CD14-positive monocyte (primary cell): Measurements from ENCODE around the gene ACCS. TPM values are rescaled to one million over a fixed set of nuclear protein-coding genes. Genes with fewer than 3 reads are reported as not detected.

Experiments used
- DNase-seq, 3 donors: peaks; one replicate each; pipeline ENCODE4 v3.0.0-alpha.2; 2011 to 2022
- H2AFZ ChIP-seq: 2 replicates; pipeline ENCODE4 v1.6.0; 2012; ENCODE audit warnings: mild to moderate bottlenecking, low read depth, low read length, inconsistent platforms; ENCODE audit not compliant: insufficient read depth, poor library complexity, severe bottlenecking
- H3K27ac ChIP-seq, 2 donors: 1 replicate in 1 of 2; 2 replicates in 1 of 2; pipeline ENCODE4 v1.5.1; 2012 to 2013; ENCODE audit warnings: low read length in 2 of 2, control low read depth in 1 of 2, inconsistent platforms in 1 of 2, low read depth in 1 of 2, mild to moderate bottlenecking in 1 of 2
- H3K27me3 ChIP-seq, 2 donors: one replicate each; pipeline versions ENCODE4 v1.6.0 to v1.6.1; 2011 to 2013; ENCODE audit warnings: low read length in 2 of 2; ENCODE audit not compliant: control insufficient read depth in 2 of 2, insufficient read depth in 2 of 2
- H3K36me3 ChIP-seq, 2 donors: replicated peaks in 1 of 2; 1 replicate in 1 of 2; 2 replicates in 1 of 2; pipeline versions ENCODE4 v1.5.1 to v1.6.1; 2012 to 2013; ENCODE audit warnings: low read length in 2 of 2, control low read depth in 1 of 2, inconsistent platforms in 1 of 2, mild to moderate bottlenecking in 1 of 2; ENCODE audit not compliant: insufficient read depth in 2 of 2, control insufficient read depth in 1 of 2
- H3K4me1 ChIP-seq, 2 donors: 1 replicate in 1 of 2; 2 replicates in 1 of 2; pipeline versions ENCODE4 v1.5.1 to v1.6.1; 2012 to 2013; ENCODE audit warnings: low read length in 2 of 2, control low read depth in 1 of 2, inconsistent platforms in 1 of 2, mild to moderate bottlenecking in 1 of 2, moderate library complexity in 1 of 2; ENCODE audit not compliant: insufficient read depth in 2 of 2, control insufficient read depth in 1 of 2
- H3K4me2 ChIP-seq: replicated peaks from 2 replicates; pipeline ENCODE3; 2012; ENCODE audit warnings: low read length, moderate library complexity, mild to moderate bottlenecking; ENCODE audit not compliant: poor library complexity, severe bottlenecking; ENCODE audit errors: extremely low read depth
- H3K4me3 ChIP-seq, 3 experiments: fragments of 200-600 bp in 1 of 3; sonication (generic) in 1 of 3; replicated peaks in 1 of 3; 1 replicate in 2 of 3; 2 replicates in 1 of 3; pipeline ENCODE4 v1.5.1; 2011 to 2013; ENCODE audit warnings: low read length in 3 of 3, mild to moderate bottlenecking in 3 of 3, control low read depth in 2 of 3, low read depth in 2 of 3, inconsistent platforms in 1 of 3, moderate library complexity in 1 of 3
- H3K79me2 ChIP-seq: 2 replicates; pipeline ENCODE4 v1.6.0; 2012; ENCODE audit warnings: mild to moderate bottlenecking, control low read depth, inconsistent platforms, low read length, moderate library complexity; ENCODE audit not compliant: insufficient read depth
- H3K9ac ChIP-seq: 2 replicates; pipeline ENCODE4 v1.6.0; 2017; ENCODE audit warnings: low read length, mild to moderate bottlenecking; ENCODE audit not compliant: insufficient read depth, poor library complexity, severe bottlenecking
- H3K9me3 ChIP-seq, 2 donors: replicated peaks in 1 of 2; 1 replicate in 1 of 2; 2 replicates in 1 of 2; pipeline versions ENCODE4 v1.5.1 to v1.6.1; 2012 to 2013; ENCODE audit warnings: low read length in 2 of 2, control low read depth in 1 of 2; ENCODE audit not compliant: control insufficient read depth in 1 of 2, insufficient read depth in 1 of 2
- H4K20me1 ChIP-seq: 2 replicates; pipeline ENCODE4 v1.6.0; 2012; ENCODE audit warnings: mild to moderate bottlenecking, low read length, control low read depth, moderate library complexity; ENCODE audit not compliant: insufficient read depth
- H3K27ac Mint-ChIP-seq, 7 donors: one replicate each; pipeline ENCODE4 v1.8.0; 2020; ENCODE audit warnings: mild to moderate bottlenecking in 7 of 7, mixed read lengths in 7 of 7, moderate library complexity in 6 of 7, inconsistent platforms in 2 of 7
- H3K27me3 Mint-ChIP-seq, 3 donors: one replicate each; pipeline ENCODE4 v1.8.0; 2021 to 2022; ENCODE audit warnings: low read depth in 3 of 3, mild to moderate bottlenecking in 3 of 3, mixed read lengths in 3 of 3, moderate library complexity in 3 of 3, inconsistent platforms in 1 of 3
- H3K36me3 Mint-ChIP-seq, 2 donors: one replicate each; pipeline ENCODE4 v1.8.0; 2020; ENCODE audit warnings: mixed read lengths in 2 of 2, inconsistent platforms in 1 of 2, mild to moderate bottlenecking in 1 of 2
- H3K4me1 Mint-ChIP-seq: one replicate; pipeline ENCODE4 v1.8.0; 2020; ENCODE audit warnings: mild to moderate bottlenecking, mixed read lengths
- H3K4me3 Mint-ChIP-seq, 2 donors: one replicate each; pipeline ENCODE4 v1.8.0; 2020; ENCODE audit warnings: mild to moderate bottlenecking in 2 of 2, mixed read lengths in 2 of 2, moderate library complexity in 1 of 2
- H3K9me3 Mint-ChIP-seq, 7 donors: one replicate each; pipeline ENCODE4 v1.8.0; 2020 to 2022; ENCODE audit warnings: mixed read lengths in 7 of 7, mild to moderate bottlenecking in 6 of 7, moderate library complexity in 6 of 7, inconsistent platforms in 2 of 7
- CTCF ChIP-seq: fragments of 200-600 bp; IDR thresholded peaks from one replicate; pipeline ENCODE4 v1.8.0; 2022; ENCODE audit warnings: antibody characterized with exemption, mild to moderate bottlenecking
- WGBS: methylation state at CpG from one replicate; pipeline ENCODE4 v1.1.5; 2013; ENCODE audit warnings: missing lambda C conversion rate; ENCODE audit not compliant: insufficient coverage; 5-methylcytosine and 5-hydroxymethylcytosine counted together
- intact Hi-C, 2 donors: fragments of 100-400 bp; cut with micrococcal nuclease; formaldehyde crosslinking; loops; one replicate each; pipeline versions ENCODE4 v1.15.0 to v1.15.1; 2023
- polyA plus RNA-seq, 3 donors: library from polyadenylated mRNA; depleted of rRNA in 1 of 3; unstranded in 2 of 3; stranded (reverse) in 1 of 3; fragments of 300-500 nt in 2 of 3; fragments of >200 nt in 1 of 3; fragmentation: Illumina TruSeq in 2 of 3; gene quantifications; 1 replicate in 2 of 3; 2 replicates in 1 of 3; pipeline ENCODE4 v1.2.3, GENCODE V29; 2012 to 2021

The ACCS gene
- polyA plus RNA-seq, 3 donors = 1.3 to 46.6 (median 1.7) TPM

- H3K4me2 ChIP-seq = no peak overlapping the region
- WGBS = 26% methylated on average over 5 of the region's 11 CpGs
Measured at GRCh38 chr11:44094260-44094868, 28.3 kb downstream of the ACCS start.

More at GRCh38 chr11:44094260-44094868, 28.3 kb downstream of the ACCS start:
- peak; percentile 67 to 86 (median 79) for DNase-seq
- Mint-ChIP-seq H3K9me3 (no peaks in the 10 kb centered on the region), H3K4me3 (peak overlapping the region; percentile 30 to 34), H3K27ac (no peak overlapping the region), H3K27me3 (peaks cover 4 to 9% (median 5%) of the 10 kb centered on the region in 3 donors), H3K36me3 (peaks cover 2 to 4% of the 10 kb centered on the region in 2 donors), H3K4me1 (peaks cover 21% of the 10 kb centered on the region)
- H4K20me1 ChIP-seq = no peaks in the 10 kb centered on the region
- no peak overlapping the region for H3K4me3 ChIP-seq
- H3K27ac ChIP-seq = no peak overlapping the region
- peak; percentile 69 for TF ChIP-seq CTCF
- H2AFZ ChIP-seq = no peak overlapping the region
- peaks cover 14% of the 10 kb centered on the region for H3K79me2 ChIP-seq
- no peaks in the 10 kb centered on the region for H3K9me3 ChIP-seq
- peaks cover 11% of the 10 kb centered on the region in 2 donors for H3K4me1 ChIP-seq
- no peaks in the 10 kb centered on the region for H3K36me3 ChIP-seq
- intact Hi-C loops = loop anchor here in 1 of 2 donors (10.0 kb wide), 1 partner anchor 440 kb away; no protein-coding TSS in a partner anchor
- no peaks in the 10 kb centered on the region for H3K27me3 ChIP-seq
- no peak overlapping the region for H3K9ac ChIP-seq
